CD4-positive, CD25-positive, alpha-beta regulatory T cell (primary cell): ENCODE results near the gene CAMKMT. TPM values are rescaled to one million over a fixed set of nuclear protein-coding genes. Genes with fewer than 3 reads are reported as not detected.
A peak's percentile ranks its signal among the peaks of the same experiment; 100 is the strongest.

Experiments
- ATAC-seq, 2 donors: fragments of 150-1000 bp; cut with Tn5 transposase; one replicate each; pipeline ENCODE4 v1.10.0; 2021; ENCODE audit warnings: low read depth in 2 of 2, moderate number of reproducible peaks in 2 of 2, moderate library complexity in 1 of 2
- DNase-seq, 3 donors: peaks; one replicate each; pipeline versions ENCODE4 v3.0.0 to v3.0.0-alpha.2; 2012 to 2022; ENCODE audit warnings: mixed read lengths in 1 of 3
- H3K27ac ChIP-seq: one replicate; pipeline ENCODE4 v1.7.0; 2013; ENCODE audit warnings: mild to moderate bottlenecking, low read length; ENCODE audit not compliant: insufficient read depth, poor library complexity, severe bottlenecking
- H3K27me3 ChIP-seq: one replicate; pipeline ENCODE4 v1.7.0; 2013; ENCODE audit warnings: low read length; ENCODE audit not compliant: control insufficient read depth, insufficient read depth
- H3K36me3 ChIP-seq: one replicate; pipeline ENCODE4 v1.7.0; 2013; ENCODE audit warnings: mild to moderate bottlenecking, low read length, moderate library complexity; ENCODE audit not compliant: control insufficient read depth, insufficient read depth
- H3K4me1 ChIP-seq: 2 replicates; pipeline ENCODE4 v1.7.0; 2013; ENCODE audit warnings: mild to moderate bottlenecking, low read length; ENCODE audit not compliant: insufficient read depth, control insufficient read depth, poor library complexity, severe bottlenecking
- H3K4me3 ChIP-seq: one replicate; pipeline ENCODE4 v1.7.0; 2013; ENCODE audit warnings: low read depth, mild to moderate bottlenecking, low read length, moderate library complexity
- H3K9me3 ChIP-seq, 2 experiments: 1 replicate in 1 of 2; 2 replicates in 1 of 2; pipeline ENCODE4 v1.7.0; 2013; ENCODE audit warnings: low read length in 2 of 2, mild to moderate bottlenecking in 1 of 2, moderate library complexity in 1 of 2; ENCODE audit not compliant: control insufficient read depth in 2 of 2
- H3K27ac Mint-ChIP-seq, 3 donors: one replicate each; pipeline ENCODE4 v1.8.0; 2020 to 2022; ENCODE audit warnings: mild to moderate bottlenecking in 3 of 3, mixed read lengths in 3 of 3, moderate library complexity in 2 of 3
- H3K27me3 Mint-ChIP-seq: one replicate; pipeline ENCODE4 v1.8.0; 2022; ENCODE audit warnings: mild to moderate bottlenecking, mixed read lengths
- H3K36me3 Mint-ChIP-seq: one replicate; pipeline ENCODE4 v1.8.0; 2020; ENCODE audit warnings: mixed read lengths
- H3K4me1 Mint-ChIP-seq, 4 donors: one replicate each; pipeline ENCODE4 v1.8.0; 2020 to 2022; ENCODE audit warnings: mixed read lengths in 4 of 4, mild to moderate bottlenecking in 1 of 4
- H3K4me3 Mint-ChIP-seq, 4 donors: one replicate each; pipeline ENCODE4 v1.8.0; 2020 to 2022; ENCODE audit warnings: mild to moderate bottlenecking in 4 of 4, mixed read lengths in 4 of 4, moderate library complexity in 3 of 4
- H3K9me3 Mint-ChIP-seq, 7 donors: one replicate each; pipeline ENCODE4 v1.8.0; 2020 to 2022; ENCODE audit warnings: mixed read lengths in 7 of 7, mild to moderate bottlenecking in 3 of 7, moderate library complexity in 2 of 7
- polyA plus RNA-seq, 4 donors: library from polyadenylated mRNA; unstranded; fragments of 300-500 nt; fragmentation: Illumina TruSeq; gene quantifications; one replicate each; pipeline ENCODE4 v1.2.3, GENCODE V29; 2021
- total RNA-seq: library from RNA; stranded (reverse); gene quantifications from one replicate; pipeline ENCODE4 v1.2.3, GENCODE V29; 2022

Gene CAMKMT
- total and polyA plus RNA-seq, 5 donors from 2014 or later: 17.6 to 27.6 (median 19.5) TPM

GRCh38 chr2:44459739-44460138 lies 98.0 kb downstream of the CAMKMT start:
- no peaks in the 10 kb centered on the region for H3K36me3 ChIP-seq
- H3K9me3 ChIP-seq: peaks cover 9 to 13% of the 10 kb centered on the region in 2 experiments
- H3K4me1 ChIP-seq: no peaks in the 10 kb centered on the region
- H3K4me3 Mint-ChIP-seq: no peak overlapping the region
- H3K4me1 Mint-ChIP-seq: no peaks in the 10 kb centered on the region
- H3K4me3 ChIP-seq: no peak overlapping the region
- peaks cover 0 to 17% (median 5%) of the 10 kb centered on the region in 7 donors for H3K9me3 Mint-ChIP-seq
- H3K27ac Mint-ChIP-seq: no peak overlapping the region
- H3K27me3 ChIP-seq: no peaks in the 10 kb centered on the region
- peaks cover 4% of the 10 kb centered on the region for H3K27me3 Mint-ChIP-seq
- ATAC-seq (no peak), DNase-seq (no peak)
- H3K27ac ChIP-seq: no peak overlapping the region
- peaks cover 10% of the 10 kb centered on the region for H3K36me3 Mint-ChIP-seq

- H3K27ac ChIP-seq: no peak overlapping the region
- no peaks in the 10 kb centered on the region for H3K27me3 ChIP-seq
- H3K9me3 ChIP-seq: peaks cover 9 to 13% of the 10 kb centered on the region in 2 experiments
- ATAC-seq (no peak), DNase-seq (no peak)
- Mint-ChIP-seq H3K4me3 (no peak overlapping the region), H3K27me3 (no peaks in the 10 kb centered on the region), H3K36me3 (peaks cover 3% of the 10 kb centered on the region), H3K4me1 (no peaks in the 10 kb centered on the region), H3K27ac (no peak overlapping the region), H3K9me3 (peaks cover 0 to 18% (median 5%) of the 10 kb centered on the region in 7 donors)
- H3K4me1 ChIP-seq: no peaks in the 10 kb centered on the region
- H3K4me3 ChIP-seq: no peak overlapping the region
- no peaks in the 10 kb centered on the region for H3K36me3 ChIP-seq
Observed at GRCh38 chr2:44462934-44463849, 101.4 kb downstream of the CAMKMT start.

DNA sequence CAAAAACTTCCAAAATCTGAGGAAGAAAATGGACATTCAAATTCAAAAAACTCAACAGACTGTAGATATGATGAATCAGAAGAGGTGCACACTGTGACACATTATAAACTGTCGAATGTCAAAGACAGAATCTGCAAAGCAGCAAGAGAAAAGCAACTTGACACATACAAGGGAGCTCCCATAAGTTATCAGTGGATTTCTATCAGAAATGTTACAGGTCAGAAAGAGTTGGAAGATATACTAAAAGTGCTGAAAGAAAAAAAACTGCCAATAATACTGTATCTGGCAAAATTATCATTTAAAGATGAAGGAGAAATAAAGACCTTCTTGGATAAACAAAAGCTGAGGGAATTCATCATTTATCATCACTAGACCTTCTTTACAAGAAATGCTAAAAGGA lies 102.7 kb downstream of the CAMKMT start:
- Histone ChIP-seq H3K27ac (no peak overlapping the region), H3K9me3 (peaks cover 9 to 13% of the 10 kb centered on the region in 2 experiments), H3K4me3 (no peak overlapping the region), H3K4me1 (no peaks in the 10 kb centered on the region), H3K36me3 (no peaks in the 10 kb centered on the region), H3K27me3 (no peaks in the 10 kb centered on the region)
- H3K4me3 Mint-ChIP-seq: no peak overlapping the region
- DNase-seq (no peak), ATAC-seq (no peak)
- no peaks in the 10 kb centered on the region for H3K27me3 Mint-ChIP-seq
- no peak overlapping the region for H3K27ac Mint-ChIP-seq
- peaks cover 3% of the 10 kb centered on the region for H3K36me3 Mint-ChIP-seq
- H3K4me1 Mint-ChIP-seq: peaks cover 0 to 6% (median 0%) of the 10 kb centered on the region in 4 donors
- H3K9me3 Mint-ChIP-seq: peaks cover 0 to 18% (median 5%) of the 10 kb centered on the region in 7 donors

GRCh38 chr2:44470151-44470550 lies 108.4 kb downstream of the CAMKMT start:
- DNase-seq (no peak), ATAC-seq (no peak)
- Histone ChIP-seq H3K27me3 (no peaks in the 10 kb centered on the region), H3K27ac (no peak overlapping the region), H3K36me3 (no peaks in the 10 kb centered on the region), H3K4me3 (no peak overlapping the region), H3K4me1 (no peaks in the 10 kb centered on the region), H3K9me3 (no peaks in the 10 kb centered on the region)
- H3K36me3 Mint-ChIP-seq: no peaks in the 10 kb centered on the region
- no peaks in the 10 kb centered on the region for H3K27me3 Mint-ChIP-seq
- peaks cover 0 to 4% (median 0%) of the 10 kb centered on the region in 7 donors for H3K9me3 Mint-ChIP-seq
- no peak overlapping the region for H3K27ac Mint-ChIP-seq
- H3K4me1 Mint-ChIP-seq: peaks cover 0 to 6% (median 0%) of the 10 kb centered on the region in 4 donors
- H3K4me3 Mint-ChIP-seq: no peak overlapping the region

- Mint-ChIP-seq H3K27me3 (no peaks in the 10 kb centered on the region), H3K27ac (no peak overlapping the region), H3K36me3 (no peaks in the 10 kb centered on the region), H3K4me1 (peaks cover 2 to 10% (median 7%) of the 10 kb centered on the region in 4 donors), H3K9me3 (no peaks in the 10 kb centered on the region), H3K4me3 (no peak overlapping the region)
- Histone ChIP-seq H3K4me3 (no peak overlapping the region), H3K27me3 (no peaks in the 10 kb centered on the region), H3K27ac (no peak overlapping the region), H3K4me1 (no peaks in the 10 kb centered on the region), H3K36me3 (no peaks in the 10 kb centered on the region), H3K9me3 (no peaks in the 10 kb centered on the region)
- ATAC-seq (no peak), DNase-seq (no peak)
Observed at GRCh38 chr2:44477657-44478414, 116.1 kb downstream of the CAMKMT start.

- DNase-seq: peak; percentile 22 to 86 (median 75)
- Histone ChIP-seq H3K4me3 (no peak overlapping the region), H3K27me3 (no peaks in the 10 kb centered on the region), H3K27ac (no peak overlapping the region), H3K36me3 (no peaks in the 10 kb centered on the region), H3K4me1 (no peaks in the 10 kb centered on the region), H3K9me3 (no peaks in the 10 kb centered on the region)
- peak; percentile 100 for ATAC-seq
- Mint-ChIP-seq H3K9me3 (no peaks in the 10 kb centered on the region), H3K4me1 (peaks cover 2 to 10% (median 7%) of the 10 kb centered on the region in 4 donors), H3K4me3 (no peak overlapping the region), H3K36me3 (no peaks in the 10 kb centered on the region), H3K27me3 (no peaks in the 10 kb centered on the region), H3K27ac (peak overlapping the region in 1 of 3 donors; percentile 17)
Observed at GRCh38 chr2:44479127-44479887, 117.6 kb downstream of the CAMKMT start.

DNA sequence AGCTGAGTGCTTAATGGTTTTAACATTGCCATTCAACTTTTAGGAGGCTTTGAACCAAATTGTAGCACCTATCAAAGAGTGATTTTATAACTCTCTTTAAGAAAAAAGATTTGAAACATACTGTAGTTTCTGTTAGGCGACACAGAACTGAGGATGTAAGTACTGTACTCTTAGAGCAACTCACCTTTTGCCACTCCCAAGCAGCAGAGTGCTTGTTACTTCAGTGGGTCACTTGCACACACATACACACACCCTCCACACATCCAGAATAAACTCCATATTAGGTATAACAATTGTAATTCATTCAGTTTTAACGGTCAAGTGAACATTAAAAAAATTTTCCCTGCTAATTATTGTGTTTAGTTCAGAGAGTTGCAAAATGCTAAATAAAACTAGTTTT lies 118.3 kb downstream of the CAMKMT start:
- H3K27me3 Mint-ChIP-seq: no peaks in the 10 kb centered on the region
- H3K4me1 Mint-ChIP-seq: peaks cover 2 to 10% (median 7%) of the 10 kb centered on the region in 4 donors
- no peak overlapping the region for H3K4me3 Mint-ChIP-seq
- H3K27ac ChIP-seq: no peak overlapping the region
- H3K27ac Mint-ChIP-seq: peak overlapping the region in 1 of 3 donors; percentile 17
- no peaks in the 10 kb centered on the region for H3K36me3 ChIP-seq
- ATAC-seq (no peak), DNase-seq (no peak)
- no peaks in the 10 kb centered on the region for H3K9me3 ChIP-seq
- H3K36me3 Mint-ChIP-seq: no peaks in the 10 kb centered on the region
- H3K27me3 ChIP-seq: no peaks in the 10 kb centered on the region
- H3K4me3 ChIP-seq: no peak overlapping the region
- H3K9me3 Mint-ChIP-seq: no peaks in the 10 kb centered on the region
- no peaks in the 10 kb centered on the region for H3K4me1 ChIP-seq
